ENCODE data around the gene SDHA. TPM values are rescaled to one million over a fixed set of nuclear protein-coding genes. Genes with fewer than 3 reads are reported as not detected.
"Not testable (repeated sequence)": the region's sequence is repeated elsewhere in the genome, so short reads cannot be mapped to it uniquely, and the experiment has no call there.

The SDHA gene
- total and polyA plus RNA-seq, 2 experiments from 2014 or later: 71.5 to 99.2 TPM

GRCh38 chr5:274346-274745, 56.2 kb downstream of the SDHA start:
- Histone ChIP-seq H3K36me3 (ENCODE audit: low read depth) (peaks cover 21% of the 10 kb centered on the region; the same call in 1 of the 2 replicates), H3K4me1 (ENCODE audit: insufficient read depth) (peaks cover 11% of the 10 kb centered on the region), H3K79me2 (ENCODE audit: insufficient read depth) (peaks cover 78% of the 10 kb centered on the region)
- H3K27me3 ChIP-seq (replicated peaks; ENCODE audit: insufficient read depth); H2AFZ ChIP-seq; DNase-seq; H4K20me1 ChIP-seq (ENCODE audit: insufficient read depth); H3K9me2 ChIP-seq (ENCODE audit: insufficient read depth); H3K4me3 ChIP-seq; H3K27ac ChIP-seq; H3K9me3 ChIP-seq (ENCODE audit: low read depth); H3K4me2 ChIP-seq (ENCODE audit: unreplicated experiment); in situ Hi-C loops (cut with MboI); H3F3A ChIP-seq (ENCODE audit: insufficient read depth); H3K9ac ChIP-seq: not testable (repeated sequence)
- WGBS, 2 experiments (ENCODE audit: low coverage in 1 of 2, low lambda C conversion rate in 2 of 2, missing lambda C conversion rate in 2 of 2): 98 to 100% methylated on average over 7 of the region's 7 CpGs

- Histone ChIP-seq H3K79me2 (ENCODE audit: insufficient read depth) (peaks cover 99% of the 10 kb centered on the region), H2AFZ (no peak overlapping the region), H3K4me1 (ENCODE audit: insufficient read depth) (peaks cover 5% of the 10 kb centered on the region; the same call in 1 of the 2 replicates), H4K20me1 (ENCODE audit: insufficient read depth) (no peaks in the 10 kb centered on the region), H3K27ac (no peak overlapping the region), H3K4me3 (no peak overlapping the region), H3K27me3 (replicated peaks; ENCODE audit: insufficient read depth) (no peaks in the 10 kb centered on the region), H3K36me3 (ENCODE audit: low read depth) (peaks cover 19% of the 10 kb centered on the region; the same call in 1 of the 2 replicates), H3K9me2 (ENCODE audit: insufficient read depth) (no peaks in the 10 kb centered on the region), H3F3A (ENCODE audit: insufficient read depth) (no peaks in the 10 kb centered on the region), H3K9ac (no peak overlapping the region), H3K9me3 (ENCODE audit: low read depth) (no peaks in the 10 kb centered on the region), H3K4me2 (ENCODE audit: unreplicated experiment) (no peak overlapping the region)
- 92% methylated on average over 6 to 9 of the region's 9 CpGs for WGBS, 2 experiments (ENCODE audit: low coverage in 1 of 2, low lambda C conversion rate in 2 of 2, missing lambda C conversion rate in 2 of 2)
- TF ChIP-seq EZH2 (IDR thresholded peaks at IDR 0.05; ENCODE audit: insufficient read depth, poor library complexity, severe bottlenecking) (no peak), EZH2phosphoT487 (IDR thresholded peaks at IDR 0.05; ENCODE audit: insufficient read depth, low read depth) (no peak)
- in situ Hi-C loops (cut with MboI): no loop called here
- DNase-seq: no peak
These were observed 60.5 kb downstream of the SDHA start for GRCh38 chr5:278646-279045.

GRCh38 chr5:279051-279665, 61.0 kb downstream of the SDHA start:
- 75 to 76% methylated on average over 14 of the region's 14 CpGs for WGBS, 2 experiments (ENCODE audit: low coverage in 1 of 2, low lambda C conversion rate in 2 of 2, missing lambda C conversion rate in 2 of 2)
- in situ Hi-C loops (cut with MboI): not testable (repeated sequence)

GRCh38 chr5:285991-286557, 68.0 kb downstream of the SDHA start:
- Histone ChIP-seq H2AFZ (no peak overlapping the region), H3K4me3 (no peak overlapping the region), H3K27ac (no peak overlapping the region), H4K20me1 (ENCODE audit: insufficient read depth) (peaks cover 3% of the 10 kb centered on the region; the same call in 1 of the 2 replicates), H3K9me3 (ENCODE audit: low read depth) (no peaks in the 10 kb centered on the region), H3K9me2 (ENCODE audit: insufficient read depth) (no peaks in the 10 kb centered on the region), H3F3A (ENCODE audit: insufficient read depth) (peaks cover 14% of the 10 kb centered on the region), H3K27me3 (replicated peaks; ENCODE audit: insufficient read depth) (no peaks in the 10 kb centered on the region), H3K9ac (no peak overlapping the region), H3K4me2 (ENCODE audit: unreplicated experiment) (no peak overlapping the region), H3K36me3 (ENCODE audit: low read depth) (no peaks in the 10 kb centered on the region), H3K4me1 (ENCODE audit: insufficient read depth) (no peaks in the 10 kb centered on the region), H3K79me2 (ENCODE audit: insufficient read depth) (peaks cover 95% of the 10 kb centered on the region)
- TF ChIP-seq EZH2phosphoT487 (IDR thresholded peaks at IDR 0.05; ENCODE audit: insufficient read depth, low read depth): no peak
- TF ChIP-seq EZH2 (IDR thresholded peaks at IDR 0.05; ENCODE audit: insufficient read depth, poor library complexity, severe bottlenecking): no peak
- in situ Hi-C loops (cut with MboI): no loop called here
- 73 to 77% methylated on average over 13 of the region's 14 CpGs for WGBS, 2 experiments (ENCODE audit: low coverage in 1 of 2, low lambda C conversion rate in 2 of 2, missing lambda C conversion rate in 2 of 2)
- no peak for DNase-seq

More at GRCh38 chr5:279051-279665, 61.0 kb downstream of the SDHA start:
- not testable (repeated sequence) for H3K9me2 ChIP-seq (ENCODE audit: insufficient read depth); H2AFZ ChIP-seq; H3K27me3 ChIP-seq (replicated peaks; ENCODE audit: insufficient read depth); H4K20me1 ChIP-seq (ENCODE audit: insufficient read depth); H3K9ac ChIP-seq; H3K27ac ChIP-seq; H3K9me3 ChIP-seq (ENCODE audit: low read depth); DNase-seq; H3F3A ChIP-seq (ENCODE audit: insufficient read depth); H3K4me3 ChIP-seq; H3K4me2 ChIP-seq (ENCODE audit: unreplicated experiment); H3K4me1 ChIP-seq (ENCODE audit: insufficient read depth)
- H3K36me3 ChIP-seq (ENCODE audit: low read depth): peaks cover 13% of the 10 kb centered on the region; the same call in 1 of the 2 replicates
- peaks cover 99% of the 10 kb centered on the region for H3K79me2 ChIP-seq (ENCODE audit: insufficient read depth)

GRCh38 chr5:290200-290599, 72.1 kb downstream of the SDHA start:
- H2AFZ ChIP-seq; DNase-seq; in situ Hi-C loops (cut with MboI); H3K36me3 ChIP-seq (ENCODE audit: low read depth); H4K20me1 ChIP-seq (ENCODE audit: insufficient read depth); H3K4me2 ChIP-seq (ENCODE audit: unreplicated experiment); H3K4me3 ChIP-seq; H3K9me3 ChIP-seq (ENCODE audit: low read depth); H3K9me2 ChIP-seq (ENCODE audit: insufficient read depth); H3K27ac ChIP-seq; H3K27me3 ChIP-seq (replicated peaks; ENCODE audit: insufficient read depth); H3K4me1 ChIP-seq (ENCODE audit: insufficient read depth); H3K9ac ChIP-seq: not testable (repeated sequence)
- WGBS, 2 experiments (ENCODE audit: low coverage in 1 of 2, low lambda C conversion rate in 2 of 2, missing lambda C conversion rate in 2 of 2): 87 to 94% methylated on average over 8 to 13 of the region's 13 CpGs
- H3K79me2 ChIP-seq (ENCODE audit: insufficient read depth): peaks cover 89% of the 10 kb centered on the region
- H3F3A ChIP-seq (ENCODE audit: insufficient read depth): peaks cover 14% of the 10 kb centered on the region

GRCh38 chr5:291345-291744, 73.2 kb downstream of the SDHA start:
- H4K20me1 ChIP-seq (ENCODE audit: insufficient read depth): not testable (repeated sequence)

GRCh38 chr5:294788-295187, 76.7 kb downstream of the SDHA start:
- H3K79me2 ChIP-seq (ENCODE audit: insufficient read depth): peaks cover 63% of the 10 kb centered on the region
- not testable (repeated sequence) for H3K9me2 ChIP-seq (ENCODE audit: insufficient read depth)

More at GRCh38 chr5:291345-291744, 73.2 kb downstream of the SDHA start:
- in situ Hi-C loops (cut with MboI); H3K9me2 ChIP-seq (ENCODE audit: insufficient read depth); H2AFZ ChIP-seq; H3K9me3 ChIP-seq (ENCODE audit: low read depth); H3K36me3 ChIP-seq (ENCODE audit: low read depth); H3K4me1 ChIP-seq (ENCODE audit: insufficient read depth); H3K27me3 ChIP-seq (replicated peaks; ENCODE audit: insufficient read depth); DNase-seq; H3K4me3 ChIP-seq; H3K9ac ChIP-seq; H3K27ac ChIP-seq; H3K4me2 ChIP-seq (ENCODE audit: unreplicated experiment): not testable (repeated sequence)
- peaks cover 14% of the 10 kb centered on the region for H3F3A ChIP-seq (ENCODE audit: insufficient read depth)
- WGBS, 2 experiments (ENCODE audit: low coverage in 1 of 2, low lambda C conversion rate in 2 of 2, missing lambda C conversion rate in 2 of 2): 88 to 93% methylated on average over 5 to 10 of the region's 10 CpGs
- peaks cover 78% of the 10 kb centered on the region for H3K79me2 ChIP-seq (ENCODE audit: insufficient read depth)

More at GRCh38 chr5:294788-295187, 76.7 kb downstream of the SDHA start:
- 95 to 97% methylated on average over 15 to 17 of the region's 17 CpGs for WGBS, 2 experiments (ENCODE audit: low coverage in 1 of 2, low lambda C conversion rate in 2 of 2, missing lambda C conversion rate in 2 of 2)
- H3K27me3 ChIP-seq (replicated peaks; ENCODE audit: insufficient read depth); H3F3A ChIP-seq (ENCODE audit: insufficient read depth); H3K36me3 ChIP-seq (ENCODE audit: low read depth); H3K9ac ChIP-seq; H3K4me3 ChIP-seq; H2AFZ ChIP-seq; H3K4me2 ChIP-seq (ENCODE audit: unreplicated experiment); H3K4me1 ChIP-seq (ENCODE audit: insufficient read depth); H3K9me3 ChIP-seq (ENCODE audit: low read depth); H4K20me1 ChIP-seq (ENCODE audit: insufficient read depth); DNase-seq; H3K27ac ChIP-seq; in situ Hi-C loops (cut with MboI): not testable (repeated sequence)
